HG03139 (cell line): ENCODE data around the gene ZNF526.

Experiments
- ATAC-seq: cut with Tn5 transposase; IDR thresholded peaks from one replicate; pipeline ENCODE4 v1.9.1; 2021; ENCODE audit not compliant: unreplicated experiment

The ZNF526 gene

GRCh38 chr19:42246143-42246921 lies 26.2 kb downstream of the ZNF526 start:
- ATAC-seq: no peak

GRCh38 chr19:42246922-42247639 lies 27.0 kb downstream of the ZNF526 start:
- ATAC-seq: no peak

- ATAC-seq: no peak
These were observed 27.6 kb downstream of the ZNF526 start for GRCh38 chr19:42247640-42248199.

DNA sequence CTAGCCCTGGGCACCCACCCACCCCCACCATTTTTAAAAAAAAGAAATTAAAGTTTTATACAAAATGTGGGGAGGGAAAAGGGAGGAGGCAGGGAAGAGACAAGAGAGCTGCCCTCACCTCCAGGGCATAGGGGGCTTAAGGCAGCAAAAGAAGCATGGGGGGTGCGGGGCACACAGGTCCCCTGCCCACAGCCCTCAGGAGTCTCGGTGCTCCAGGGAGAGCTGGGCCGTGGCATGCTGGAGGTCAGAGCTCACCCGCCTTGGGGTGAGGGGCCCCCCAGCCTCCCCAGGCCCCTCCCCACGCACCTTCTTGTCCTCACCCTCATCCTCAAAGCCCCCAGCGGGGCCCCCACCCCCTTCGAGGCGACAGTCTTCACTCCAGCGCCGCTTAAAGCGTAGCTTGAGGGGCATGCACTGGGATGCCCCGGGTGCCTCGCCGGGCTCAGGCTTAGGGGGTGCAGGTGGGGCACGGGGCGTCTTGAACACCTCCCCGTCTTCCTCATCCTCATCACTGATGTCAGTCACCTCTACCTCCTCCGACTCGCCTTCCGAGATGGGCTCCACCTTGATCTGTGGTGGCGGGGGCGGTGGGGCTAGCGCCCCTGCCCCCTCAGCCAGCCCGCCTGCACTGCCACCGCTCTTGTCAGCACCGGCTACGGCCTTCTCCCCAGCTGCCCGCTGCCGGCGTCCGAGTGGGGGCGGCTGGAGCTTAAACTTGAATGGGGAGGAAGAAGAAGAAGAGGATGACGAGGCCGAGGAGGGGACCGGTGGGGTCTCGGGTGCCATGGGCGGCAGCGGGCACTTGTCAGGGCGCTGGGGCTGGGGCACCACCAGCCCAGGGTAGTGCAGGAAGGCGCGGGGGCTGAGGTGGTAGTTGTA lies 28.4 kb downstream of the ZNF526 start:
- ATAC-seq: no peak

GRCh38 chr19:42249149-42249750 lies 29.1 kb downstream of the ZNF526 start:
- no peak for ATAC-seq

GRCh38 chr19:42249769-42250168 lies 29.7 kb downstream of the ZNF526 start:
- no peak for ATAC-seq

DNA sequence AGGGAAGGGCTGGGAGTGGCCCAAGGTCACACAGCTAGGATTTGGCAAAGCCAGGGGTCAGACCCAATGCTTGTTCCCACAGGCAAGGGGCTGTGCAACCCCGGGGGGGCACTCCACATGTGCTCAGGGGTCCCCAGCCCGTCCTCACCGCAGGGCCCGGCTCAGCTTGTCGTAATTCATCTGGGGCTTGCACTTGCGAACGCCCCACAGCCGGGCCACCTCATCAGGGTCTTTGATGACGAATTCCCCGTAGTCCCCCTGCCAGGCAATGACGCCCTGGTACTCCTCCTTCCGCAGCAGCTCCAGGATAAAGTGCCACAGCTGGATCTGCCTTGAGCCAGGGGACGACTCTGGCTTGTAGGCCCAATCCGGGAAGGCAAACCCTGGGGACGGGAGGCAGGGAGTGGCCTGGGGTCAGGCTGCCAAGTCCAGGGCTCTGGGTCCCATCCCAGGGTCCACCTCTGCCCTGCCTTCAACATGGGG lies 30.1 kb downstream of the ZNF526 start:
- no peak for ATAC-seq

GRCh38 chr19:42250666-42251531 lies 30.8 kb downstream of the ZNF526 start:
- ATAC-seq: no peak

GRCh38 chr19:42251572-42252358 lies 31.7 kb downstream of the ZNF526 start:
- no peak for ATAC-seq

- no peak for ATAC-seq
These were observed 32.5 kb downstream of the ZNF526 start for GRCh38 chr19:42252365-42253244.

DNA sequence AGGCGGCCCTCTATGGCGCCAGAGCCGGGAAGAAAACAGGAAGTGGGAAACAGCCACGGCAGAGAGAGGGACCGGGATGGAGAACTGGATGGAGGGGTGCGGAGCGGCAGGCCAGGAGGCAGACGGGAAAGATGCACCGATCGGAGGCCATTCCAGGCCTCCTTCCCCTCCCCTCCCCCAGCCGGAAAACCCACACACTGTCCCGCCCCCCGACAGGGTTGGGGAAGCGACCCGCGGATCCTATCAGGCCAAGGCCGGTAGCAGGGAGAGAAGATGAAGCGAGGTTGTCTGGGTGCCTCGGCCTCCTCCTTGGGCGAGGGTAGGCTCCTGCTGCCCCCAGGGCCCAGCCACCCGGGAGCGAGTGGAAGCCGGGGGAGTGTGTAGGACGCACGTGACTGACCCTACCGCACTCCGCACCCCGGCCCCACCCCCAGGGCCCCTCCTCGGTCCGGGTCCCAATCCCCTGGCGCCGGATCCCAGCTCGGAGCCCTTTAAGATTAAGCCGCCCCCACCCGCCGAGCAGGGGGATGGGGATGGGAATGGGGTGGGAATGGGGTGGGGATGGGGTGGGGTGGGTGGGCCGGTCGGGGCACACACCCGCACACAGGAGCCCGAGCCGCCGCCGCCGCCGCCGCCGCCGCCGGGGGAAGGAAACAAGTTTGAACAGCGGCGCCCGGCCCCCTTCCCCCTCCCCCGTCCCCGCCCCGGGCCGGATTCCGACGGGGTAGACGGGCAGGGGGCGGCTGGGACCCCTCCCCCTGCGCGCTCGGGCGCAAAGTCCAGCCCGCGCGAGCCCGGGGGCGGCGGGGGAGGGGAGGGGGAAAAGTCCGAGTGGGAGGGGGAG lies 33.4 kb downstream of the ZNF526 start:
- peak; percentile 17 for ATAC-seq

- ATAC-seq: peak; percentile 18
These were observed 34.2 kb downstream of the ZNF526 start for GRCh38 chr19:42254089-42254849.

- peak; percentile 52 for ATAC-seq
These were observed 35.0 kb downstream of the ZNF526 start, which contains the start of gene ERF for GRCh38 chr19:42254850-42255765. TSS of gene ERF (minus strand) at chr19:42255128. CDS start at chr19:42254999, 129 bp downstream.

GRCh38 chr19:42255766-42256745 lies 35.9 kb downstream of the ZNF526 start:
- no peak for ATAC-seq
